HUES48 (cell line): ENCODE measurements around the gene VAV3.

Source experiments
- H3K27ac ChIP-seq: one replicate; pipeline ENCODE4 v1.7.0; 2013; ENCODE audit warnings: low read depth, low read length, inconsistent platforms
- H3K27me3 ChIP-seq: 2 replicates; pipeline ENCODE4 v1.6.1; 2013; ENCODE audit warnings: mild to moderate bottlenecking, low read length; ENCODE audit not compliant: control insufficient read depth, insufficient read depth
- H3K36me3 ChIP-seq: 2 replicates; pipeline ENCODE4 v1.6.1; 2013; ENCODE audit warnings: low read length; ENCODE audit not compliant: control insufficient read depth, insufficient read depth
- H3K4me1 ChIP-seq: 2 replicates; pipeline ENCODE4 v1.6.1; 2013; ENCODE audit warnings: mild to moderate bottlenecking, low read length; ENCODE audit not compliant: control insufficient read depth, insufficient read depth
- H3K4me3 ChIP-seq: 2 replicates; pipeline ENCODE4 v1.5.1; 2013; ENCODE audit warnings: mild to moderate bottlenecking, low read depth, low read length
- H3K9ac ChIP-seq: 2 replicates; pipeline ENCODE4 v1.6.1; 2013; ENCODE audit warnings: mild to moderate bottlenecking, low read depth, low read length, moderate library complexity
- H3K9me3 ChIP-seq: 2 replicates; pipeline ENCODE4 v1.6.1; 2013; ENCODE audit warnings: low read length; ENCODE audit not compliant: control insufficient read depth, insufficient read depth

Gene VAV3

GRCh38 chr1:107817206-107817605 is 147.8 kb downstream of the VAV3 start:
- H3K27ac ChIP-seq, result no peak overlapping the region
- no peak overlapping the region for H3K9ac ChIP-seq
- H3K4me1 ChIP-seq, result peaks cover 7% of the 10 kb centered on the region; the same call in 1 of the 2 replicates
- H3K9me3 ChIP-seq, result no peaks in the 10 kb centered on the region
- no peaks in the 10 kb centered on the region for H3K36me3 ChIP-seq
- H3K4me3 ChIP-seq, result no peak overlapping the region
- no peaks in the 10 kb centered on the region for H3K27me3 ChIP-seq

GRCh38 chr1:107810291-107810951 is 154.6 kb downstream of the VAV3 start:
- Histone ChIP-seq H3K9ac (no peak overlapping the region), H3K27me3 (no peaks in the 10 kb centered on the region), H3K36me3 (no peaks in the 10 kb centered on the region), H3K27ac (no peak overlapping the region), H3K4me1 (peaks cover 9% of the 10 kb centered on the region), H3K4me3 (no peak overlapping the region), H3K9me3 (no peaks in the 10 kb centered on the region)

GRCh38 chr1:107807855-107808254 is 157.1 kb downstream of the VAV3 start:
- no peak overlapping the region for H3K9ac ChIP-seq
- peaks cover 31% of the 10 kb centered on the region for H3K4me1 ChIP-seq
- H3K36me3 ChIP-seq, result no peaks in the 10 kb centered on the region
- H3K9me3 ChIP-seq, result no peaks in the 10 kb centered on the region
- H3K27me3 ChIP-seq, result no peaks in the 10 kb centered on the region
- H3K4me3 ChIP-seq, result no peak overlapping the region
- no peak overlapping the region for H3K27ac ChIP-seq

GRCh38 chr1:107807405-107807804 is 157.6 kb downstream of the VAV3 start:
- H3K4me1 ChIP-seq, result peaks cover 31% of the 10 kb centered on the region
- no peak overlapping the region for H3K4me3 ChIP-seq
- no peaks in the 10 kb centered on the region for H3K27me3 ChIP-seq
- H3K9ac ChIP-seq, result no peak overlapping the region
- H3K27ac ChIP-seq, result no peak overlapping the region
- H3K36me3 ChIP-seq, result no peaks in the 10 kb centered on the region
- H3K9me3 ChIP-seq, result no peaks in the 10 kb centered on the region

GRCh38 chr1:107806902-107807301 is 158.1 kb downstream of the VAV3 start:
- Histone ChIP-seq H3K9ac (no peak overlapping the region), H3K9me3 (no peaks in the 10 kb centered on the region), H3K27me3 (no peaks in the 10 kb centered on the region), H3K36me3 (no peaks in the 10 kb centered on the region), H3K4me3 (no peak overlapping the region), H3K27ac (no peak overlapping the region), H3K4me1 (peaks cover 31% of the 10 kb centered on the region)

GRCh38 chr1:107804741-107805140 is 160.2 kb downstream of the VAV3 start:
- H3K9me3 ChIP-seq, result no peaks in the 10 kb centered on the region
- H3K27ac ChIP-seq, result peak overlapping the region; percentile 52
- peaks cover 31% of the 10 kb centered on the region for H3K4me1 ChIP-seq
- H3K27me3 ChIP-seq, result no peaks in the 10 kb centered on the region
- H3K4me3 ChIP-seq, result peak overlapping the region; percentile 17; the same call in 1 of the 2 replicates
- no peak overlapping the region; the same call in 1 of the 2 replicates for H3K9ac ChIP-seq
- no peaks in the 10 kb centered on the region for H3K36me3 ChIP-seq

GRCh38 chr1:107804134-107804533 is 160.8 kb downstream of the VAV3 start:
- no peaks in the 10 kb centered on the region for H3K27me3 ChIP-seq
- H3K9ac ChIP-seq, result no peak overlapping the region; the same call in 1 of the 2 replicates
- H3K4me1 ChIP-seq, result peaks cover 31% of the 10 kb centered on the region
- no peaks in the 10 kb centered on the region for H3K36me3 ChIP-seq
- no peaks in the 10 kb centered on the region for H3K9me3 ChIP-seq
- 0 out of 2 replicates have a peak overlapping the region, but pooled peaks have one; percentile 17 for H3K4me3 ChIP-seq
- peak overlapping the region; percentile 52 for H3K27ac ChIP-seq

GRCh38 chr1:107803579-107803978 is 161.4 kb downstream of the VAV3 start:
- Histone ChIP-seq H3K9ac (no peak overlapping the region), H3K27ac (no peak overlapping the region), H3K9me3 (no peaks in the 10 kb centered on the region), H3K4me1 (peaks cover 31% of the 10 kb centered on the region), H3K4me3 (no peak overlapping the region), H3K36me3 (no peaks in the 10 kb centered on the region), H3K27me3 (no peaks in the 10 kb centered on the region)

- Histone ChIP-seq H3K9ac (no peak overlapping the region), H3K4me1 (peaks cover 31% of the 10 kb centered on the region), H3K9me3 (no peaks in the 10 kb centered on the region), H3K27ac (no peak overlapping the region), H3K4me3 (no peak overlapping the region), H3K27me3 (no peaks in the 10 kb centered on the region), H3K36me3 (no peaks in the 10 kb centered on the region)
These were observed 162.3 kb downstream of the VAV3 start for GRCh38 chr1:107802654-107803053.

GRCh38 chr1:107795994-107796393 is 169.0 kb downstream of the VAV3 start:
- H3K9me3 ChIP-seq, result no peaks in the 10 kb centered on the region
- no peak overlapping the region for H3K27ac ChIP-seq
- H3K4me3 ChIP-seq, result no peak overlapping the region
- H3K36me3 ChIP-seq, result no peaks in the 10 kb centered on the region
- H3K27me3 ChIP-seq, result no peaks in the 10 kb centered on the region
- peaks cover 10% of the 10 kb centered on the region; the same call in 1 of the 2 replicates for H3K4me1 ChIP-seq
- no peak overlapping the region for H3K9ac ChIP-seq

- peaks cover 10% of the 10 kb centered on the region; the same call in 1 of the 2 replicates for H3K4me1 ChIP-seq
- H3K9ac ChIP-seq, result no peak overlapping the region
- no peaks in the 10 kb centered on the region for H3K9me3 ChIP-seq
- H3K27ac ChIP-seq, result no peak overlapping the region
- no peak overlapping the region for H3K4me3 ChIP-seq
- no peaks in the 10 kb centered on the region for H3K27me3 ChIP-seq
- no peaks in the 10 kb centered on the region for H3K36me3 ChIP-seq
These were observed 169.5 kb downstream of the VAV3 start for GRCh38 chr1:107795441-107795840.
